K562 (cell line): ENCODE data around the gene MAP2K7. TPM values are rescaled to one million over a fixed set of nuclear protein-coding genes. Genes with fewer than 3 reads are reported as not detected.
A peak's percentile ranks its signal among the peaks of the same experiment; 100 is the strongest.

Experiments used
- BCOR ChIP-seq: fragments of 450-650 bp; IDR thresholded peaks from 2 replicates; pipeline ENCODE4 v1.6.1; 2016
- ERF ChIP-seq: fragments of 450-650 bp; formaldehyde crosslinking; IDR thresholded peaks from 2 replicates; pipeline ENCODE4 v1.4.0; 2020; ENCODE audit warnings: mild to moderate bottlenecking, mixed read lengths
- HDAC1 ChIP-seq, 2 experiments: fragments of 450-650 bp; IDR thresholded peaks; 2 replicates each; pipeline ENCODE4 v1.6.1; 2016 to 2017; ENCODE audit warnings: inconsistent platforms in 1 of 2, mild to moderate bottlenecking in 1 of 2, moderate library complexity in 1 of 2
- L3MBTL2 ChIP-seq: fragments of 450-650 bp; IDR thresholded peaks from 2 replicates; pipeline ENCODE4 v1.6.1; 2016; ENCODE audit warnings: mild to moderate bottlenecking, moderate library complexity
- NBN ChIP-seq: fragments of 450-650 bp; IDR thresholded peaks from 2 replicates; pipeline ENCODE4 v1.6.1; 2016; ENCODE audit warnings: low read depth, mild to moderate bottlenecking
- RAD21 ChIP-seq, 2 experiments: fragments of 250-450 bp in 1 of 2; fragments of 450-650 bp in 1 of 2; sonication (Bioruptor Pico) in 1 of 2; formaldehyde crosslinking in 1 of 2; IDR thresholded peaks in 1 of 2; conservative IDR thresholded peaks in 1 of 2; 2 replicates each; pipeline versions ENCODE4 v1.4.0 to v1.8.0; 2020 to 2022; ENCODE audit warnings: mild to moderate bottlenecking in 2 of 2, moderate library complexity in 1 of 2
- SMC3 ChIP-seq: conservative IDR thresholded peaks from 2 replicates; pipeline ENCODE4 v1.6.1; 2011; ENCODE audit warnings: low read depth, low read length, improper control_type of control experiment; ENCODE audit not compliant: insufficient read depth
- TAF7 ChIP-seq: fragments of 450-650 bp; IDR thresholded peaks from 2 replicates; pipeline ENCODE4 v1.6.1; 2016; ENCODE audit warnings: missing genetic modification characterization, missing compliant biosample characterization
- TEAD4 ChIP-seq, 2 experiments: sonication (generic) in 1 of 2; formaldehyde crosslinking in 1 of 2; IDR thresholded peaks; 2 replicates each; pipeline versions ENCODE4 v1.6.1 to v1.8.0; 2012 to 2022; ENCODE audit warnings: borderline replicate concordance in 1 of 2, inconsistent platforms in 1 of 2, low read length in 1 of 2, mild to moderate bottlenecking in 1 of 2, missing genetic modification reagents in 1 of 2
- ZFP36 ChIP-seq: fragments of 150-350 bp; IDR thresholded peaks from 2 replicates; pipeline ENCODE4 v1.6.1; 2018; ENCODE audit warnings: low read length, low read depth; ENCODE audit not compliant: partially characterized antibody
- ZNF699 ChIP-seq: fragments of 250-450 bp; sonication (Bioruptor Pico); IDR thresholded peaks from 2 replicates; pipeline ENCODE4 v1.8.0; 2021; ENCODE audit warnings: mild to moderate bottlenecking, moderate library complexity; ENCODE audit not compliant: insufficient replicate concordance
- polyA plus RNA-seq, 8 experiments: library from polyadenylated mRNA; depleted of rRNA in 4 of 8; stranded (reverse) in 5 of 8; unstranded in 3 of 8; fragments of >200 nt; fragmentation: Nextera tagmentation in 2 of 8; fragmentation: Illumina TruSeq in 1 of 8; extraction: Ambion mirVana in 2 of 8; extraction: Trizol in 1 of 8; gene quantifications; 2 replicates each; pipeline versions ENCODE4 v1.2.1 to v1.2.3, GENCODE V29; 2011 to 2014; ENCODE audit warnings: inconsistent platforms in 1 of 8, missing spikeins in 1 of 8
- total RNA-seq, 7 experiments: library from RNA; depleted of rRNA in 6 of 7; stranded (reverse); fragments of >200 nt in 6 of 7; fragmentation: Illumina TruSeq in 2 of 7; extraction: Trizol in 2 of 7; gene quantifications; 2 replicates each; pipeline versions ENCODE4 v1.2.1 to v1.2.3, GENCODE V29; 2011 to 2021; ENCODE audit warnings: low replicate concordance in 1 of 7
- TF ChIP-seq, protein P1 (sequence below), 2 experiments: fragments of 450-650 bp; IDR thresholded peaks; 2 replicates each; pipeline ENCODE4 v1.6.1; 2018; ENCODE audit warnings: mild to moderate bottlenecking in 2 of 2, low read depth in 1 of 2; ENCODE audit not compliant: partially characterized antibody in 2 of 2
- TF ChIP-seq, protein P2 (sequence below): sonication (generic); formaldehyde crosslinking; IDR thresholded peaks from 2 replicates; pipeline ENCODE4 v1.8.0; 2022; ENCODE audit warnings: missing genetic modification reagents, mild to moderate bottlenecking, borderline replicate concordance
- TF ChIP-seq, protein P3 (sequence below): fragments of 450-650 bp; formaldehyde crosslinking; IDR thresholded peaks from 2 replicates; pipeline ENCODE4 v1.4.0; 2020; ENCODE audit warnings: mild to moderate bottlenecking, moderate library complexity
- TF ChIP-seq, protein P4 (sequence below): sonication (generic); formaldehyde crosslinking; IDR thresholded peaks from 2 replicates; pipeline ENCODE4 v1.8.0; 2022; ENCODE audit warnings: mild to moderate bottlenecking, missing genetic modification reagents

MAP2K7 gene
- total and polyA plus RNA-seq, 9 of the 15 experiments (the other 6 are each of a cell fraction or from before 2014, with no cell fraction given), result 0.51 to 45.8 (median 14.1) TPM

DNA sequence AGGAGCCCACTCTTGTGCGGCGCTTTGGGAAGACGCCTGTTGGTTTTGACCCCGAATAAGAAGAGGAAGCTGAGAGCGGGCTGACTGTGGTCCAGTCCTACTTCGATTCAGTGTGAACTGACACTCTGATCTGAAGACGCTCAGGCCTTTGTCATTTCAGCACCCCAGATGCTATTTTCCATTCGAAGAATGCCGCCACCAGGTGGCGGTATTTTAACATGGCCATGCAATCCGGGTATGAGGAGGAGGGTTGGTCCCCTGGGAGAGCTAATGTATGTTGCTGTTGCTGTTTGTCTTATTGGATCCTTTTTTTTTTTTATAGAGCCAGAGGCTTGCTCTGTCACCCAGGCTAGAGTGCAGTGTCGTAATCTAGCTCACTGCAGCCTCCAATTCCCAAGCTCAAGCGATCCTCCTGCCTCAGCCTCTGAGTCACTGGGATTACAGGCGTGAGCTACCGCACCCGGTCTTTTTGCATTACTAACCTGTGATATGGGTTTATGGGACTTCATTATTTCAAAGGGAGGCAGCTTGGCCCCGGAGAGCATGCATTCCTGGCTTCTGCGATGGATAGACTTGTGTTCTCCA is 40.6 kb downstream of the MAP2K7 start (continued):
- TF ChIP-seq, protein P1, sequence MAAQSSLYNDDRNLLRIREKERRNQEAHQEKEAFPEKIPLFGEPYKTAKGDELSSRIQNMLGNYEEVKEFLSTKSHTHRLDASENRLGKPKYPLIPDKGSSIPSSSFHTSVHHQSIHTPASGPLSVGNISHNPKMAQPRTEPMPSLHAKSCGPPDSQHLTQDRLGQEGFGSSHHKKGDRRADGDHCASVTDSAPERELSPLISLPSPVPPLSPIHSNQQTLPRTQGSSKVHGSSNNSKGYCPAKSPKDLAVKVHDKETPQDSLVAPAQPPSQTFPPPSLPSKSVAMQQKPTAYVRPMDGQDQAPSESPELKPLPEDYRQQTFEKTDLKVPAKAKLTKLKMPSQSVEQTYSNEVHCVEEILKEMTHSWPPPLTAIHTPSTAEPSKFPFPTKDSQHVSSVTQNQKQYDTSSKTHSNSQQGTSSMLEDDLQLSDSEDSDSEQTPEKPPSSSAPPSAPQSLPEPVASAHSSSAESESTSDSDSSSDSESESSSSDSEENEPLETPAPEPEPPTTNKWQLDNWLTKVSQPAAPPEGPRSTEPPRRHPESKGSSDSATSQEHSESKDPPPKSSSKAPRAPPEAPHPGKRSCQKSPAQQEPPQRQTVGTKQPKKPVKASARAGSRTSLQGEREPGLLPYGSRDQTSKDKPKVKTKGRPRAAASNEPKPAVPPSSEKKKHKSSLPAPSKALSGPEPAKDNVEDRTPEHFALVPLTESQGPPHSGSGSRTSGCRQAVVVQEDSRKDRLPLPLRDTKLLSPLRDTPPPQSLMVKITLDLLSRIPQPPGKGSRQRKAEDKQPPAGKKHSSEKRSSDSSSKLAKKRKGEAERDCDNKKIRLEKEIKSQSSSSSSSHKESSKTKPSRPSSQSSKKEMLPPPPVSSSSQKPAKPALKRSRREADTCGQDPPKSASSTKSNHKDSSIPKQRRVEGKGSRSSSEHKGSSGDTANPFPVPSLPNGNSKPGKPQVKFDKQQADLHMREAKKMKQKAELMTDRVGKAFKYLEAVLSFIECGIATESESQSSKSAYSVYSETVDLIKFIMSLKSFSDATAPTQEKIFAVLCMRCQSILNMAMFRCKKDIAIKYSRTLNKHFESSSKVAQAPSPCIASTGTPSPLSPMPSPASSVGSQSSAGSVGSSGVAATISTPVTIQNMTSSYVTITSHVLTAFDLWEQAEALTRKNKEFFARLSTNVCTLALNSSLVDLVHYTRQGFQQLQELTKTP (IDR thresholded peaks at IDR 0.05; ENCODE audit: low read depth in 1 of 2, partially characterized antibody in 2 of 2), result peak in 1 of 2 experiments; percentile 59
- TF ChIP-seq SMC3 (peak; percentile 83), ZFP36 (peak; percentile 70), L3MBTL2 (peak; percentile 77; the same call in 1 of the 2 replicates), BCOR (peak; percentile 70), ZNF699 (no peak), HDAC1 (IDR thresholded peaks at IDR 0.05) (peak in 1 of 2 experiments; percentile 76; a peak in 1 of 4 replicates), RAD21 (CRISPR knock-in tag; conservative IDR thresholded peaks at IDR 0.05 in 1 of 2, IDR thresholded peaks at IDR 0.05 in 1 of 2) (peak; percentile 70 to 81), TEAD4 (IDR thresholded peaks at IDR 0.05; ENCODE audit: low read length) (peak; percentile 42; the same call in 1 of the 2 replicates), TEAD4 (CRISPR knock-in tag; IDR thresholded peaks at IDR 0.05; ENCODE audit: borderline replicate concordance) (no peak), NBN (0 out of 2 replicates have a peak, but pooled peaks have one; percentile 51), ERF (no peak), TAF7 (tag) (0 out of 2 replicates have a peak, but pooled peaks have one; percentile 5)
- TF ChIP-seq, protein P2, sequence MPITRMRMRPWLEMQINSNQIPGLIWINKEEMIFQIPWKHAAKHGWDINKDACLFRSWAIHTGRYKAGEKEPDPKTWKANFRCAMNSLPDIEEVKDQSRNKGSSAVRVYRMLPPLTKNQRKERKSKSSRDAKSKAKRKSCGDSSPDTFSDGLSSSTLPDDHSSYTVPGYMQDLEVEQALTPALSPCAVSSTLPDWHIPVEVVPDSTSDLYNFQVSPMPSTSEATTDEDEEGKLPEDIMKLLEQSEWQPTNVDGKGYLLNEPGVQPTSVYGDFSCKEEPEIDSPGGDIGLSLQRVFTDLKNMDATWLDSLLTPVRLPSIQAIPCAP (CRISPR knock-in tag), result no peak
- TF ChIP-seq, protein P3, sequence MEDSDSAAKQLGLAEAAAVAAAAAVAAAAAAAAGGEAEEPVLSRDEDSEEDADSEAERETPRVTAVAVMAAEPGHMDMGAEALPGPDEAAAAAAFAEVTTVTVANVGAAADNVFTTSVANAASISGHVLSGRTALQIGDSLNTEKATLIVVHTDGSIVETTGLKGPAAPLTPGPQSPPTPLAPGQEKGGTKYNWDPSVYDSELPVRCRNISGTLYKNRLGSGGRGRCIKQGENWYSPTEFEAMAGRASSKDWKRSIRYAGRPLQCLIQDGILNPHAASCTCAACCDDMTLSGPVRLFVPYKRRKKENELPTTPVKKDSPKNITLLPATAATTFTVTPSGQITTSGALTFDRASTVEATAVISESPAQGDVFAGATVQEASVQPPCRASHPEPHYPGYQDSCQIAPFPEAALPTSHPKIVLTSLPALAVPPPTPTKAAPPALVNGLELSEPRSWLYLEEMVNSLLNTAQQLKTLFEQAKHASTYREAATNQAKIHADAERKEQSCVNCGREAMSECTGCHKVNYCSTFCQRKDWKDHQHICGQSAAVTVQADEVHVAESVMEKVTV (CRISPR knock-in tag), result peak; percentile 35; the same call in 1 of the 2 replicates
- TF ChIP-seq, protein P4, sequence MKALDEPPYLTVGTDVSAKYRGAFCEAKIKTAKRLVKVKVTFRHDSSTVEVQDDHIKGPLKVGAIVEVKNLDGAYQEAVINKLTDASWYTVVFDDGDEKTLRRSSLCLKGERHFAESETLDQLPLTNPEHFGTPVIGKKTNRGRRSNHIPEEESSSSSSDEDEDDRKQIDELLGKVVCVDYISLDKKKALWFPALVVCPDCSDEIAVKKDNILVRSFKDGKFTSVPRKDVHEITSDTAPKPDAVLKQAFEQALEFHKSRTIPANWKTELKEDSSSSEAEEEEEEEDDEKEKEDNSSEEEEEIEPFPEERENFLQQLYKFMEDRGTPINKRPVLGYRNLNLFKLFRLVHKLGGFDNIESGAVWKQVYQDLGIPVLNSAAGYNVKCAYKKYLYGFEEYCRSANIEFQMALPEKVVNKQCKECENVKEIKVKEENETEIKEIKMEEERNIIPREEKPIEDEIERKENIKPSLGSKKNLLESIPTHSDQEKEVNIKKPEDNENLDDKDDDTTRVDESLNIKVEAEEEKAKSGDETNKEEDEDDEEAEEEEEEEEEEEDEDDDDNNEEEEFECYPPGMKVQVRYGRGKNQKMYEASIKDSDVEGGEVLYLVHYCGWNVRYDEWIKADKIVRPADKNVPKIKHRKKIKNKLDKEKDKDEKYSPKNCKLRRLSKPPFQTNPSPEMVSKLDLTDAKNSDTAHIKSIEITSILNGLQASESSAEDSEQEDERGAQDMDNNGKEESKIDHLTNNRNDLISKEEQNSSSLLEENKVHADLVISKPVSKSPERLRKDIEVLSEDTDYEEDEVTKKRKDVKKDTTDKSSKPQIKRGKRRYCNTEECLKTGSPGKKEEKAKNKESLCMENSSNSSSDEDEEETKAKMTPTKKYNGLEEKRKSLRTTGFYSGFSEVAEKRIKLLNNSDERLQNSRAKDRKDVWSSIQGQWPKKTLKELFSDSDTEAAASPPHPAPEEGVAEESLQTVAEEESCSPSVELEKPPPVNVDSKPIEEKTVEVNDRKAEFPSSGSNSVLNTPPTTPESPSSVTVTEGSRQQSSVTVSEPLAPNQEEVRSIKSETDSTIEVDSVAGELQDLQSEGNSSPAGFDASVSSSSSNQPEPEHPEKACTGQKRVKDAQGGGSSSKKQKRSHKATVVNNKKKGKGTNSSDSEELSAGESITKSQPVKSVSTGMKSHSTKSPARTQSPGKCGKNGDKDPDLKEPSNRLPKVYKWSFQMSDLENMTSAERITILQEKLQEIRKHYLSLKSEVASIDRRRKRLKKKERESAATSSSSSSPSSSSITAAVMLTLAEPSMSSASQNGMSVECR (CRISPR knock-in tag), result peak; percentile 65
